ENCODE results near the gene KAT2B. TPM values are rescaled to one million over a fixed set of nuclear protein-coding genes. Genes with fewer than 3 reads are reported as not detected.

The KAT2B gene
- total and polyA plus RNA-seq, 2 of the 13 experiments (the other 11 are each of a cell fraction or from before 2014, with no cell fraction given): 0.97 to 1.7 TPM

DNA sequence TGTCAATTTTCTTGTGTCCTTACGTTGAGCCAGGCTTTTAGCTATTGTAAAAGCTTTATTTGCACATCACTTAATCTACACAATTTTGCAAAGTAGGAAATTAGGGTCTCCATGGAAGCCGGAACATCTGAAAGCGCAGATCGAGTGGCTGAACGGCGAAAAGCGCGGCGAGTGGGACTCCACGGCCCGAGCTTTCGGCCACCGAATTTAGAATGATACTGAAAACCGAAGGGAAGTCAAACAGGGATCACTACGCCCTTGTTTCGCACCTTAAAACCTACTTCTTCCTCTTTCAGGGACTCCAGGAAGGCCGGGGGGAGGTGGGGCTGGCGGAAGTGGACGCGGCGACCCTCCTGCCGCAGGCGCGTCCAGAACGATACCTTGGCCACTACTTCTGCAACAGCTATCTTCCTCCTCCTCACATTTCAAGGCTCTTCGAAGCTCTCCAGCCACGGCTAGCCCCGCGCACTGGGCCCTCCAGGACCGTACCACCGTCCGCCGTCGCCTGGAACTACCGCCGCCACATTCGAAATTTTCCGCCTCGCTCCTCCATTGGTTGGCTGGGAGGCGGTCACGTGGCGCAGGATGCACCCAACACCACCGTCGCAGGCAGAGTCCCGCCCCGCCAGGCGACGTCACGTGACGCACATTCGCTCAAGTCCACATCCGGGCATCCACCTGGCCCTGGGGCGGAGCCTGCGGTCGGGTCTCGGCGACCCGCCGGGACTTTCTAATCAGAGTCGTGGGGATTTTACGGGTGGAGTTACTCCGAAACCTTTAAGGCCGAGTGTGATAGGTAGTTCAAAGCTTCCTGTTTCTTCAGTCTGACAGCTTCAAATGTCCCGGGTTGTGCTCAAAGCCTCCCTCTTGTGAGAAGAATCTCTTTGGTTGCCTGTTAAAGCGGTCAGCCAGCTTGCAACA, 145.7 kb downstream of the KAT2B start, which contains the start of gene SGO1 (continued):
- TF ChIP-seq, protein P1, sequence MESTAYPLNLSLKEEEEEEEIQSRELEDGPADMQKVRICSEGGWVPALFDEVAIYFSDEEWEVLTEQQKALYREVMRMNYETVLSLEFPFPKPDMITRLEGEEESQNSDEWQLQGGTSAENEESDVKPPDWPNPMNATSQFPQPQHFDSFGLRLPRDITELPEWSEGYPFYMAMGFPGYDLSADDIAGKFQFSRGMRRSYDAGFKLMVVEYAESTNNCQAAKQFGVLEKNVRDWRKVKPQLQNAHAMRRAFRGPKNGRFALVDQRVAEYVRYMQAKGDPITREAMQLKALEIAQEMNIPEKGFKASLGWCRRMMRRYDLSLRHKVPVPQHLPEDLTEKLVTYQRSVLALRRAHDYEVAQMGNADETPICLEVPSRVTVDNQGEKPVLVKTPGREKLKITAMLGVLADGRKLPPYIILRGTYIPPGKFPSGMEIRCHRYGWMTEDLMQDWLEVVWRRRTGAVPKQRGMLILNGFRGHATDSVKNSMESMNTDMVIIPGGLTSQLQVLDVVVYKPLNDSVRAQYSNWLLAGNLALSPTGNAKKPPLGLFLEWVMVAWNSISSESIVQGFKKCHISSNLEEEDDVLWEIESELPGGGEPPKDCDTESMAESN (CRISPR knock-in tag; conservative IDR thresholded peaks at IDR 0.05): peak; percentile 78
- TF ChIP-seq ZNF780A (CRISPR knock-in tag; IDR thresholded peaks at IDR 0.05) (0 out of 2 replicates have a peak, but pooled peaks have one; percentile 24), POLR2AphosphoS5 (IDR thresholded peaks at IDR 0.05; ENCODE audit: low read depth, low read length) (peak; percentile 91), ATF7-NPFF (CRISPR knock-in tag; IDR thresholded peaks at IDR 0.05; ENCODE audit: low read depth) (peak; percentile 86), ZNF775 (CRISPR knock-in tag; IDR thresholded peaks at IDR 0.05; ENCODE audit: borderline replicate concordance) (0 out of 2 replicates have a peak, but pooled peaks have one; percentile 58), RFX5 (IDR thresholded peaks at IDR 0.05; ENCODE audit: low read depth, low read length) (0 out of 2 replicates have a peak, but pooled peaks have one; percentile 26), KDM5B (CRISPR knock-in tag; IDR thresholded peaks at IDR 0.05; ENCODE audit: borderline replicate concordance) (peak; percentile 72; the same call in 1 of the 2 replicates), GATA4 (IDR thresholded peaks at IDR 0.05; ENCODE audit: borderline replicate concordance, low read depth) (0 out of 2 replicates have a peak, but pooled peaks have one; percentile 39), ARNTL (CRISPR knock-in tag; IDR thresholded peaks at IDR 0.05) (peak; percentile 51; the same call in 1 of the 2 replicates), KDM6A (CRISPR knock-in tag; IDR thresholded peaks at IDR 0.05; ENCODE audit: low read depth) (no peak), HDAC6 (IDR thresholded peaks at IDR 0.05; ENCODE audit: low read depth, low read length) (no peak), ZBTB21 (CRISPR knock-in tag; IDR thresholded peaks at IDR 0.05) (peak; percentile 76), ZNF773 (CRISPR knock-in tag; IDR thresholded peaks at IDR 0.05; ENCODE audit: borderline replicate concordance) (no peak)
- TF ChIP-seq, protein P2, sequence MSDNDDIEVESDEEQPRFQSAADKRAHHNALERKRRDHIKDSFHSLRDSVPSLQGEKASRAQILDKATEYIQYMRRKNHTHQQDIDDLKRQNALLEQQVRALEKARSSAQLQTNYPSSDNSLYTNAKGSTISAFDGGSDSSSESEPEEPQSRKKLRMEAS (IDR thresholded peaks at IDR 0.05): peak; percentile 94
- TF ChIP-seq, protein P3, sequence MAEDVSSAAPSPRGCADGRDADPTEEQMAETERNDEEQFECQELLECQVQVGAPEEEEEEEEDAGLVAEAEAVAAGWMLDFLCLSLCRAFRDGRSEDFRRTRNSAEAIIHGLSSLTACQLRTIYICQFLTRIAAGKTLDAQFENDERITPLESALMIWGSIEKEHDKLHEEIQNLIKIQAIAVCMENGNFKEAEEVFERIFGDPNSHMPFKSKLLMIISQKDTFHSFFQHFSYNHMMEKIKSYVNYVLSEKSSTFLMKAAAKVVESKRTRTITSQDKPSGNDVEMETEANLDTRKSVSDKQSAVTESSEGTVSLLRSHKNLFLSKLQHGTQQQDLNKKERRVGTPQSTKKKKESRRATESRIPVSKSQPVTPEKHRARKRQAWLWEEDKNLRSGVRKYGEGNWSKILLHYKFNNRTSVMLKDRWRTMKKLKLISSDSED (CRISPR knock-in tag; IDR thresholded peaks at IDR 0.05): no peak
- TF ChIP-seq, protein P4, sequence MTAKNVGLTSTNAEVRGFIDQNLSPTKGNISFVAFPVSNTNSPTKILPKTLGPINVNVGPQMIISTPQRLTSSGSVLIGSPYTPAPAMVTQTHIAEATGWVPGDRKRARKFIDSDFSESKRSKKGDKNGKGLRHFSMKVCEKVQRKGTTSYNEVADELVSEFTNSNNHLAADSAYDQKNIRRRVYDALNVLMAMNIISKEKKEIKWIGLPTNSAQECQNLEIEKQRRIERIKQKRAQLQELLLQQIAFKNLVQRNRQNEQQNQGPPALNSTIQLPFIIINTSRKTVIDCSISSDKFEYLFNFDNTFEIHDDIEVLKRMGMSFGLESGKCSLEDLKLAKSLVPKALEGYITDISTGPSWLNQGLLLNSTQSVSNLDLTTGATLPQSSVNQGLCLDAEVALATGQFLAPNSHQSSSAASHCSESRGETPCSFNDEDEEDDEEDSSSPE (CRISPR knock-in tag; IDR thresholded peaks at IDR 0.05): peak; percentile 100
- TF ChIP-seq, protein P5, sequence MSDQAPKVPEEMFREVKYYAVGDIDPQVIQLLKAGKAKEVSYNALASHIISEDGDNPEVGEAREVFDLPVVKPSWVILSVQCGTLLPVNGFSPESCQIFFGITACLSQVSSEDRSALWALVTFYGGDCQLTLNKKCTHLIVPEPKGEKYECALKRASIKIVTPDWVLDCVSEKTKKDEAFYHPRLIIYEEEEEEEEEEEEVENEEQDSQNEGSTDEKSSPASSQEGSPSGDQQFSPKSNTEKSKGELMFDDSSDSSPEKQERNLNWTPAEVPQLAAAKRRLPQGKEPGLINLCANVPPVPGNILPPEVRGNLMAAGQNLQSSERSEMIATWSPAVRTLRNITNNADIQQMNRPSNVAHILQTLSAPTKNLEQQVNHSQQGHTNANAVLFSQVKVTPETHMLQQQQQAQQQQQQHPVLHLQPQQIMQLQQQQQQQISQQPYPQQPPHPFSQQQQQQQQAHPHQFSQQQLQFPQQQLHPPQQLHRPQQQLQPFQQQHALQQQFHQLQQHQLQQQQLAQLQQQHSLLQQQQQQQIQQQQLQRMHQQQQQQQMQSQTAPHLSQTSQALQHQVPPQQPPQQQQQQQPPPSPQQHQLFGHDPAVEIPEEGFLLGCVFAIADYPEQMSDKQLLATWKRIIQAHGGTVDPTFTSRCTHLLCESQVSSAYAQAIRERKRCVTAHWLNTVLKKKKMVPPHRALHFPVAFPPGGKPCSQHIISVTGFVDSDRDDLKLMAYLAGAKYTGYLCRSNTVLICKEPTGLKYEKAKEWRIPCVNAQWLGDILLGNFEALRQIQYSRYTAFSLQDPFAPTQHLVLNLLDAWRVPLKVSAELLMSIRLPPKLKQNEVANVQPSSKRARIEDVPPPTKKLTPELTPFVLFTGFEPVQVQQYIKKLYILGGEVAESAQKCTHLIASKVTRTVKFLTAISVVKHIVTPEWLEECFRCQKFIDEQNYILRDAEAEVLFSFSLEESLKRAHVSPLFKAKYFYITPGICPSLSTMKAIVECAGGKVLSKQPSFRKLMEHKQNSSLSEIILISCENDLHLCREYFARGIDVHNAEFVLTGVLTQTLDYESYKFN (CRISPR knock-in tag; conservative IDR thresholded peaks at IDR 0.05): peak; percentile 49
- TF ChIP-seq, protein P6, sequence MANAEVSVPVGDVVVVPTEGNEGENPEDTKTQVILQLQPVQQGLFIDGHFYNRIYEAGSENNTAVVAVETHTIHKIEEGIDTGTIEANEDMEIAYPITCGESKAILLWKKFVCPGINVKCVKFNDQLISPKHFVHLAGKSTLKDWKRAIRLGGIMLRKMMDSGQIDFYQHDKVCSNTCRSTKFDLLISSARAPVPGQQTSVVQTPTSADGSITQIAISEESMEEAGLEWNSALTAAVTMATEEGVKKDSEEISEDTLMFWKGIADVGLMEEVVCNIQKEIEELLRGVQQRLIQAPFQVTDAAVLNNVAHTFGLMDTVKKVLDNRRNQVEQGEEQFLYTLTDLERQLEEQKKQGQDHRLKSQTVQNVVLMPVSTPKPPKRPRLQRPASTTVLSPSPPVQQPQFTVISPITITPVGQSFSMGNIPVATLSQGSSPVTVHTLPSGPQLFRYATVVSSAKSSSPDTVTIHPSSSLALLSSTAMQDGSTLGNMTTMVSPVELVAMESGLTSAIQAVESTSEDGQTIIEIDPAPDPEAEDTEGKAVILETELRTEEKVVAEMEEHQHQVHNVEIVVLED (CRISPR knock-in tag; IDR thresholded peaks at IDR 0.05; ENCODE audit: borderline replicate concordance): peak; percentile 78
